GM18868 (cell line): ENCODE measurements around the gene UTP18.
"Not testable (repeated sequence)": the region's sequence is repeated elsewhere in the genome, so short reads cannot be mapped to it uniquely, and the experiment has no call there.

Source experiments
- ATAC-seq: cut with Tn5 transposase; IDR thresholded peaks from one replicate; pipeline ENCODE4 v1.9.1; 2021; ENCODE audit warnings: mild to moderate bottlenecking, moderate library complexity; ENCODE audit not compliant: unreplicated experiment

The UTP18 gene

DNA sequence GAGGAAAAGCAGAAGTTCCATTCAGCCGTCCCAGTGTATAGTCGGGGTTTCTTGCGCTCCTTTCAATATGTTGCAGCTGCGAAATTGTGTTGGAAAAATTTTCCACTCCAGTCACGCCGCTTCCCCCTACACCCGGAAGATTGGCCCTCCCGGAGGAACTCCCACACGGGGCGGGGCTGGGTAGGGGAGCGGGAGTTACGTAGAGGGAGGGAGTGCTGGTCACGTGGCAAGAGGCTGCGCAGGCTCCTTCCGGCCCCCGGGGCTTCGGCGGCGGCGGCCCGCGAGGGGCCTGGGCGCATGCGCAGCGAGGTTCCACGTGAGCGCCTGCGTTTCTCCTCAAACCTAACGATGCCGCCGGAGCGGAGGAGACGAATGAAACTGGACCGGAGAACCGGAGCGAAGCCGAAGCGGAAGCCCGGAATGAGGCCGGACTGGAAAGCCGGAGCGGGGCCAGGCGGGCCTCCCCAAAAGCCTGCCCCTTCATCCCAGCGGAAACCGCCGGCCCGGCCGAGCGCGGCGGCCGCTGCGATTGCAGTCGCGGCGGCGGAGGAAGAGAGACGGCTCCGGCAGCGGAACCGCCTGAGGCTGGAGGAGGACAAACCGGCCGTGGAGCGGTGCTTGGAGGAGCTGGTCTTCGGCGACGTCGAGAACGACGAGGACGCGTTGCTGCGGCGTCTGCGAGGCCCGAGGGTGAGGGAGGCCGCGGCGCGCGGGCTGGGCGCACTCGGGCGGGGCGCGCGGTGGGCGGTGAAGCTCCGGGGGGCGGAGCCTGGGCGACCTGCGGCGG lies at the start of gene UTP18:
Gene UTP18 (plus strand): TSS at position 310 of the 787 bp plus-strand sequence. CDS start 39 bp downstream, at position 349.
- peak; percentile 68 for ATAC-seq

GRCh38 chr17:51214920-51215319 lies 45.4 kb upstream of the UTP18 start:
- no peak for ATAC-seq

DNA sequence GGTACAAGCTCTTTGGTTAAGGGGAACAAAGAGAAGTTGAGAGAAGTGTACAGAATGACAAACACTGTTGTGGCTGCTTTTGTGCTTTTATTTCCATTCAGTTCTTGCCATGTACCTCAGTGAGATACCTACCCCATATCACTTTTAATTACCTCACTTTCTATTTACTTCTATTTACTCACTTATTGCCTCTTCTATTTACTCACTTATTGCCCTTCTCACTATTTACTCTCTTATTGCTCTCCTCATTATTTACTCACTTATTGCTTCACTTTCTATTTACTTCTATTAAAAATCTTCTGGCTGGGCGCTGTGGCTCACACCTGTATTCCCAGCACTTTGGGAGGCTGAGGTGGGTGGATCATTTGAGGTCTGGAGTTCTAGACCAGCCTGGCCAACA lies 42.4 kb upstream of the UTP18 start:
- ATAC-seq: no peak

DNA sequence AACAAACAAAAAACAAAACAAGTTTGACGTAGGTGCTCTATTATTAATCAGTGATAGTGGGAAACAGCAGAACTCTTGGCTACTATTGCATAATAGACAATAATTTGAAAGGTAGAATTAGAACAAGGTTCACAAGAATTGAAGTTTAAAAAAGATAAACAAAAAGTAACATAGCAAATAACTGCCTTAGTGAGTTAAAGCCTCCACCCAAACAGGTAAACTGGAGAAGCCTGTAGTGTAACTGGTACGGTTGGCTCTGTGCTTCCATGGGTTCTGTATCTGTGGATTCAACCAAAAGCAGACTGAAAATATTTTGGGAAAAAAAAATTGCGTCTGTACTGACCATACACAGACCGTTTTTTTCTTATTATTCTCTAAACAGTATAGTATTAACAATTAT lies 39.0 kb upstream of the UTP18 start:
- ATAC-seq: no peak

DNA sequence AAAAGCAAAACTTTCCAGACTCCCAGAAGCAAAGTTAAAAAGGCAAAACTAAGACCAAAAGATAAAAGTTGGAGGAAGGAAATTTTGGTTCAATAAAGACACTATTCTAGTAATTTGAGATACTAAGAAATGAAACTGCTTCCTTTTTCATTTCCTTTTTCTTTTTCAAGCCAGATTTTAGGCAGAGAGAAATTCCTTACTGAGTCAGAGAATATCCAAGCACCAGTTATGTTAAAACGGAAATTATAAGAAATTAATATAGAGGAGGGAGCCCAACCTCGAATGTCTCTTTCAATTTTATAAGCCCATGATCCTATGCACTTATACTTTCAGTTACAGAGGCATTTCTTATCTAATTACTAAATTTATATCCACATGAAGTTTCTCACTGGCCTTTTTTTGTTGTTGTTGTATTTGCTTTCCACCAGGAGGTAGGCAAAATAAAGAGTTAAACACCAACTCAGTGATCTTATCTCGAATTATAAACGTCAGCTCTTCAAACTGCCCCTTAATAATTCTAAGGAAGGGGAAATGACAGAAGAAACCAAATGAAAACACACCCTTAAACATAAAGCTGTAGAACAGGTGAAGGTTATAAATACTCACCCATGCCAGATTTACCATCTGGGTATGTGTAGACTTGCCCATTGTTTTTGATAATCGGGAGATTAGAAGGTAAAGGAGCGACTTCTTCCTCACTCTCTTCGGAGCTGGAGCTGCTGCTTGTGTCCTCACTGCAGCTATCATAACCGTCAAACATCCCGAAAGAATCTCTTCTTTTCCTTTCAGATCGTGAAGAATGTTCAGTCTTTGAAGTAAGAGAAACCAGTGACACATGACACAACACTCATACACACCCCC lies 35.7 kb upstream of the UTP18 start:
- no peak for ATAC-seq

GRCh38 chr17:51225523-51225922 lies 34.8 kb upstream of the UTP18 start:
- not testable (repeated sequence) for ATAC-seq

DNA sequence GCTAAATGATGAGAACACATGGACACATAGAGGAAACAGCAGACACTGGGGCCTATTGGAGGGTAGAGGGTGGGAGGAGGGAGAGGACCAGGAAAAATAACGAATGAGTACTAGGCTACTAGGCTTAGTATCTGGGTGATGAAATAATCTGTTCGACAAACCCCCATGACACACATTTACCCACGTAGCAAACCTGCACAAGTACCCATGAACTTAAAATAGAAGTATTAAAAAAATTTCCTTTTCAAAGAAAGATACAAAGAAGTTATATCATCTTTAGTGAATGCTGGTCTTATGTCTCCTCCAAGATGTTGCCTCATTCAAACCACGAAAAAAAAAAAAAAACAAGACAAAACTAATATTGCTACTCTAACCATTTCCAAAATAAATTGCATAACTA lies 32.2 kb upstream of the UTP18 start:
- ATAC-seq: no peak

- no peak for ATAC-seq
Measured at GRCh38 chr17:51229889-51230288, 30.5 kb upstream of the UTP18 start.

DNA sequence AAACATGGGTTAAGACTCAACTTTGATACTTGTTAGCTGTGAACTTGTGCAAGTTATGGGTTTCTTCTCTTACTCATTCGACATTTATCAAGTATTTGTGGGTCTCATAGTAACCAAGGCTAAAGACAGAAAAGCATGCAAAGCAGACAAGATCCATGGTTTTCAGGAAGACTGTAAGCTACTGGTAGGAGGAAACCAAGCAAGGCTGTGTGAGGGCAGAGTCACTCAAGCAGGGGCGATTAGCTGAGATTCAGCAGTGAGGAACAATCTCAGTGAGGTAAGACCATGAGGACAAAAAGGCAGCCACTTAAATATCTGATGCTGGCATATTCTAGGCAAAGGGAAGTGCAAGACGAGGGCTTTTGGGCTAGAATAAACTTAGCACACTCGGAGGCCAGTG lies 30.0 kb upstream of the UTP18 start:
- ATAC-seq: peak; percentile 74

DNA sequence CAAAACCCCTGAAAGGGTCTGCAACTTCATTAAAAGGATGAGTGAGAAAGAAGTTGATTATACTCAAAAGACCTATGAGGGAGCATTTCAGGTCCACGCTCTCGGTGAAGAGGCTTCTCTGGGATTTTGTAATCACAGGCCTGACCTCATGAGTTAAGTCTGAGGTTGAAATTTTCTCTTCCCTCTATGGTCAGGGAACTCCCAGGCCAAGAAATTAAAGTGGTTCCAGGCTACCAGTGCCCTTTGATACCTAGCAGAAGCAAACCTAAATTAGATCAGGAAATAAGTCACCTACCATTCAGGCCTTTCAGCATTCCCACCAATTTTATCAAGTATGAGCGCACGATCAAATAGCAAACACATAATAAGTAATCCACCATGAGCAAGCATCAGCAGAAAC lies 28.3 kb upstream of the UTP18 start:
- no peak for ATAC-seq

GRCh38 chr17:51234162-51234561 lies 26.2 kb upstream of the UTP18 start:
- ATAC-seq: no peak

- peak; percentile 90 for ATAC-seq
Measured at GRCh38 chr17:51238255-51238887, 22.0 kb upstream of the UTP18 start.

- no peak for ATAC-seq
Measured at GRCh38 chr17:51240275-51240674, 20.1 kb upstream of the UTP18 start.

DNA sequence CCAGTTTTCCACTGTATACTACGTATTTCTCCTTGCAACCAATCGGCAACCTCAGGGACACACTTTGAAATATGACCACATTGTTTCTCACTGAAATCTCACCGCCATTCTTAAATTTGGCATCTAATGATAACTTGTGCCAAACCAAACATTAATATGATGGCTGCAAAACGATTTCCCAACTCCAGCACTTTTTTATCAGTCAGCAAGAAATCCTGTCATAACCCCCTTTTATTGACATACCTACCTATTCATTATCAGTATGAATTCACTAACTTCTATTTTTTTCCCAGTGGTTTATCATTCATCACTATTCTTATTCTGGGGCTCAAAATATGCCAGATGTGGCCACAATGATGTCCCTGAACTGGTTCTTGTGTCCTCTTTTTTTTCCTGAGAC lies 16.3 kb upstream of the UTP18 start:
- no peak for ATAC-seq

GRCh38 chr17:51245535-51245934 lies 14.8 kb upstream of the UTP18 start:
- ATAC-seq: no peak

GRCh38 chr17:51250314-51250840 lies 10.0 kb upstream of the UTP18 start:
- ATAC-seq: no peak

DNA sequence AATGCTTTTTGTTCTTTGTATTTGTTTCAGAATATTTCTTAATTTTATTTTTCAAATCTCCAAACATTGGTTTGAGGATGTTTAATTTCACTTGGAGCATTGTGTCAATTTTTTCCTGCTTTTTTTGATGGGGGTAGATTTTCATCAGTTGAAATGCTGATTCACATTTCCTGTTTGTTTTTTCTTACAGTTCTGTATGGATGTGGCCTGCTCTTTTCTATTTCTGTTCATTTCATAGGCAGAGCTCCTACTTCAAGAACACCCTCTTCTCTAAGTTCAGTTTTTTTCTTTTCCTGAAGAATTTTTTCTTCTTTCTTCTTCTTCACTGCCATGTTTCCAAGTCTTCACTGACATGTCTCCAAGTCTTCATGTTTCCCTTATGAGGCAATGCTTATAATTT lies 9.3 kb upstream of the UTP18 start:
- ATAC-seq: no peak

GRCh38 chr17:51255673-51256072 lies 4.7 kb upstream of the UTP18 start:
- ATAC-seq: no peak

DNA sequence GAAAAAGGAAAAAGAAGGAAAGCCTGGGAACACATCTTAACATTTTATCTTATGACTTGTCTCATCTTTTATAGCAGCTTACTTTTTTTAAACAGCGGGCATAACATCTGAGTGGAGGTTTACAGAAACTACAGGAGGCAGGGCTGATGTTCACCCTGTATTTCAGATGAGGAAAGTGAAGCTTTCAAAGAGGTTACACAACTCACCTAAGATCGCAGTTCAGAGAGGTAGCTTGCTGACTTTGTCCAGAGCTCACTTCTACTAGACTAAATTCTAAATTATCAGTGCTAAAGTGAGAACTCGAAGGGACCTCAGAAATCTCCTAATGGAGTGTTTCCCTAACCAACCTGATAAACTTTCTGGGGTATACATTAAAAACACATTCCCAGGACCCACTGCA lies 4.2 kb upstream of the UTP18 start:
- no peak for ATAC-seq

DNA sequence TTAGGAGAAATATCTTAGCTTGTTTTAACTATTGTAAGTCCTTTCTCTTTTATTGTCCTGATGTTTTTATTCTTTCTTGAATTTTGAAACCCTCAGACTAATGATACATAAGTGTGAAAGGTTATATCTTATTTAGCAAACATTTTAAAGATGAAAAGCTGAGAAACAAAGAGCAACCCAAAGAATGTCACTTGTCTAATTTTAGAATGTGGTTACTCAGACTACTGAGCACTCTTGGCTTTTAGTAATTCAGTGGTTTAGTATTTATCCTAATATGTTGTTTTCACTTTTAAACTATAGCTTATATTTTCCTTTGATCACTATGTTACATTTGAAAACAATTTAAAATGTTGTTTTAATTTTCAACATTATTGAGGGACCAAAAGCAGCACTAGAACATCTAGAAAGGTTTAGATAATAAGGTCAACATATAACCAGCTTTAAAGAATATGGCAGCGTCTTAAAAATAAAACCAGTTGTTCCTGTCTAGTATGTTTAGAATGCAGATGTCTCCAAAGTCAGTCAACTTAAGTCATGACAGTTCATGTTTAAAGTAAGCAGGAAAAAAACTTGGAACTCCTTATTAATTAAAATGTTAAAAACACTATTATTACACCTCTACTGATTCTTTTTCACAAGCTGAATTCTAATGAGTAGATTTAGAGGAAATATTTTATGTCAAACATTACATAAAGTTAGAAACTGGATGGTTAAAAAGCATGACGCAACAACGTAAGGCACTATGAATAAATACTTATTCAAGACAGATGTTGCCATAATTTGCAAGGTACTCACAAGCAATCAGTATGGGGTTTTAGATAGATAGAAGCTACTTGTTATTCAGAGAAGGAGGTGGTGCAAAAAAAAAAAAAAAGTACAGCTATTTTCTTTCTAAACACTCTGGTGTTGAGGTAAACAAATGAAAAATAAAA lies 2.9 kb upstream of the UTP18 start:
- ATAC-seq: no peak
